HG02943 (cell line): ENCODE measurements around the gene ARPC1B.
"Not testable (repeated sequence)": the region's sequence is repeated elsewhere in the genome, so short reads cannot be mapped to it uniquely, and the experiment has no call there.

Source experiments
- ATAC-seq: cut with Tn5 transposase; IDR thresholded peaks from one replicate; pipeline ENCODE4 v1.9.1; 2021; ENCODE audit warnings: mild to moderate bottlenecking, low read depth, moderate library complexity; ENCODE audit not compliant: unreplicated experiment

Gene ARPC1B

DNA sequence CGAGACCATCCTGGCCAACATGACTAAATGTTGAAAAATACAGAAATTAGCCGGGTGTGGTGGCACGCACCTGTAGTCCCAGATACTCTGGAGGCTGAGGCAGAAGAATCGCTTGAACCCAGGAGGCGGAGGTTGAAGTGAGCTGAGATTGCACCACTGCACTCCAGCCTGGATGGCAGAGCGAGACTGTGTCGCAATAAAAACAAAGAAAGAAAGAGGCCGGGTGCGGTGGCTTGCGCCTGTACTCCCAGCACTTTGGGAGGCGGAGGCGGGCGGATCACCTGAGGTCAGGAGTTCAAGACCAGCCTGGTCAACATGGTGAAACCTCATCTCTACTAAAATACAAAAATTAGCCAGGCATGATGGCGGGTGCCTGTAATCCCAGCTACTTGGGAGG is 12.7 kb downstream of the ARPC1B start:
- not testable (repeated sequence) for ATAC-seq

DNA sequence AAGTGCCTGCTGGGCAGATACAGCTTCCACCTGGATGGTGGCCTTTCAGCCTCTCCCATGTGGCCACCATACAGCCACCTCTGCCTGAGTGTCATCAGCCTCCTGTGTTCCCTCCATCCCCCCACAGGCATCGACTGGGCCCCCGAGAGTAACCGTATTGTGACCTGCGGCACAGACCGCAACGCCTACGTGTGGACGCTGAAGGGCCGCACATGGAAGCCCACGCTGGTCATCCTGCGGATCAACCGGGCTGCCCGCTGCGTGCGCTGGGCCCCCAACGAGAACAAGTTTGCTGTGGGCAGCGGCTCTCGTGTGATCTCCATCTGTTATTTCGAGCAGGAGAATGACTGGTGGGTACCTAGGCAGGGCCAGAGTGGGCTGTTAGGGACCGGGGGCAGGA is 13.4 kb downstream of the ARPC1B start:
- ATAC-seq, result no peak

DNA sequence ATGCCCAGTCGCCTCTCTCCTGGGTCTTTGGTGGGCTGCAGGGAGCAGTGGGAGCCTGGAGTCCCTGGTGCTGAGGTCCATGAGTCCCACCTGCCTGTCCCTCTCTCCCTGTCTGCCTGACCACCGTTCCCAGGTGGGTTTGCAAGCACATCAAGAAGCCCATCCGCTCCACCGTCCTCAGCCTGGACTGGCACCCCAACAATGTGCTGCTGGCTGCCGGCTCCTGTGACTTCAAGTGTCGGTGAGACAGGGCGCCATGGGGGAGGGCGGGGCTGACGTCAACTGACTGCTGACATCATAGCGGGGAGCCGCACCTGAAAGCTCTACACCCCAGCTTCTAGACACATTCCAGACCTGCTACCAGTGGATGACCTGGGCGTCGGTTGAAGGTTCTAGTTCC is 15.2 kb downstream of the ARPC1B start:
- no peak for ATAC-seq

DNA sequence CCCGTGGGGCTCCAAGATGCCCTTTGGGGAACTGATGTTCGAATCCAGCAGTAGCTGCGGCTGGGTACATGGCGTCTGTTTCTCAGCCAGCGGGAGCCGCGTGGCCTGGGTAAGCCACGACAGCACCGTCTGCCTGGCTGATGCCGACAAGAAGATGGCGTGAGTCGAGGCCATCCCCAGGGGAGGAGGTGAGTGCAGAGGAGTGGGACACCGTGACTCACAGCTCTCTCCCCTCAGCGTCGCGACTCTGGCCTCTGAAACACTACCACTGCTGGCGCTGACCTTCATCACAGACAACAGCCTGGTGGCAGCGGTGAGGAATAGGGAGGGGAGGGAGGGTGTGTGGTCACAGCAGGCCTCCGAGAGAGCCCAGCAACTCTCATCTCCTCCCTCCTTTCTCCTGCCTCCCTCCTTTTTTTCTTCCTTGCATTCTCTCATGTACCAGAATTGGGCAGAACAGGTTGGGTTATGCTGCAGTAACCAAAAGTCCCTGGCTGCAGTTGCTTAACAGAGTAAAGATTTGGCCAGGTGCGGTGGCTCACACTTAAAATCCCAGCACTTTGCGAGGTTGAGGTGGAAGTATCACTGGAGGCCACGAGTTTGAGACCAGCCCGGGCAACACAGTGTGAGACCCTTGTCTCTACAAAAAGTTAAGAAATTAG is 16.5 kb downstream of the ARPC1B start:
- no peak for ATAC-seq

DNA sequence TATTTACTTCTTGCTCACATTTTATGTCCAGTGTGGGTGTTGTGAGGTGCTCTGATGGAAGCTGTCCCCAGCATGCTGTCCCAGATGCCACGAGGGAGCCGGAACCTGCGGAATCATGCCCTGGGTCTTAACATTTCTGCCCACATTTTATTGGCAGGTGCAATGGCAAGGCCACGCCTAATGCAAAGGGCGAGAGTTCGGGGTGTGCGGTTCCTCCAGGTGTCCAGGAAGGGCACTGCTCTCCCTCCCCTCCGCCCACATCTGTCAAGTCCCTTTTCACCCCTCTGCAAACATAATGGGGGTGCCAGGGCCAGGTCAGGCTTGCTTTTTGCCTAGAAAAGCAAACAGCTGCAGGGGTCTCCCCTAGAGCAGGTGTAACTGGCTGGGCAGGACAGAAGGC is 17.5 kb downstream of the ARPC1B start:
- no peak for ATAC-seq

DNA sequence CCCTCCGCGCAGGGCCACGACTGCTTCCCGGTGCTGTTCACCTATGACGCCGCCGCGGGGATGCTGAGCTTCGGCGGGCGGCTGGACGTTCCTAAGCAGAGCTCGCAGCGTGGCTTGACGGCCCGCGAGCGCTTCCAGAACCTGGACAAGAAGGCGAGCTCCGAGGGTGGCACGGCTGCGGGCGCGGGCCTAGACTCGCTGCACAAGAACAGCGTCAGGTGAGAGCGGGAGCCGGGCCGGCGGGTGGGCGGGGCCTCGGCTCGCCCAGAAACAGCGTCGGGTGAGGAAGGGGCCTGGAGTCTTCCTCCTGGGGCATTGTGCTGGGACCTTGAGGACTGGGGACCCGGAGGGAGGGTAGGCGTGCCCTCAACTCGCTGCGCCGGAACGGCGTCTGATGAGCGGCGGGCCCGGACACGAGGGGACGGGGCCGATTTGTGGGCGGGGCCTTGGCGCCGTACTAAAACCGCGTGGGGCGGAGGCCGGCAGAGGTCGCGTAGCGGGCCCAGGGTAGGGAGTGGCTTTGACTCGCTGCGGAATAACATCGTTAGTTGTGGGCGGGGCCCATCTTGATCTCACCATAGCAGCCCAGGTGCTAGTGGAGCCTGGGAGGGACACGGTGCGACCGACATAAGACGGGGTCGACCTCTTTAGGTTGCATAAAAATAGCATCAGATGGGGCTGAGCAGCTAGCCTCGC is 18.3 kb downstream of the ARPC1B start:
- ATAC-seq, result no peak

DNA sequence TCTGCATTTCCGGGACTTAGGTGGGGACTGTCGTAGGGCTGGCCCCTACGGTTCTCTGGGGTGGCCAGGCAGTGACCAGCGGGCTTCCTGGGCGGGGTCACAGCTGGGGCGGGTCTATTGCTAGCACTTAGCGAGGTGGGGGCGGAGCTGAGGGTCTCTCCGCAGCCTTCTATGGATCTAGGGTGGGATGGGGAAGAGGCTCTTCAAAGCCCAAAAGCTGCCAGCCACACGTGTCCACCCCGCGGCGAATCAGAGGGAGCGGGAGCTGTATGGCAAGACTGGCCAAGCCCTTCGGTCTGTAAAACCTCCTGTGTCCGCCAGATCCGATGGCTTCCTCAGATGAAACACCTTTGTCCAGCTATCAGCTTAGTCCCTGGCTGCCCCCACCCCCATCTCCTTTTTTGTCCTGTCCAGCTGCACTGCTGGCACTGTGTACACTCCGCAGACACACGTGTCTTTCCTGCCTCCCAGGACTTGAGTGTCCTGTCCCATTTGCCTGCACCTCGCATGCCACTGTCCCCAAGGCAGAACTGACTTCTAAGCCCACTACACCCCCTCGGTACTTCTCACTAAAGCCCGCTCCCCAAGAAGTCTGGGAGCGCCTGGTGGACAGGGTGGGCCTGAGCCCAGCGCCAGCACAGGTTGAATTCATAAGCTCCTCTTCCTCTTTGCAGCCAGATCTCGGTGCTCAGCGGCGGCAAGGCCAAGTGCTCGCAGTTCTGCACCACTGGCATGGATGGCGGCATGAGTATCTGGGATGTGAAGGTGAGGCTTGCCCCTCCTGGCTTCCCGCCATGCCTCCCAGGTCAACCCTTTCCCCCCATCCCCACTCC is 19.0 kb downstream of the ARPC1B start:
- ATAC-seq, result no peak

DNA sequence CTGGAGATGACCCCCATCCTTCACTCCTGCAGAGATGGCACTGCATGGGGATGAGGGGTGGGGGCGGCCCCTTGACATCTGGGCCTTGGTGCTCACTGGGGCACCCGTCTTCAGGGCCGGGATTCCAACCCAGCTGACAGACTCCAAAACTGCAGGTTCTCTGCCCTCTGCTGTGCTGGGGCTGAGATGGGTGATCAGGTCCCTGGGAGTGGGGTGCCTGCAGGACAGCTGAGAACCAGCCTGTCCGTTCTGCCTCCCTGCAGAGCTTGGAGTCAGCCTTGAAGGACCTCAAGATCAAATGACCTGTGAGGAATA is 19.6 kb downstream of the ARPC1B start:
- ATAC-seq, result no peak

DNA sequence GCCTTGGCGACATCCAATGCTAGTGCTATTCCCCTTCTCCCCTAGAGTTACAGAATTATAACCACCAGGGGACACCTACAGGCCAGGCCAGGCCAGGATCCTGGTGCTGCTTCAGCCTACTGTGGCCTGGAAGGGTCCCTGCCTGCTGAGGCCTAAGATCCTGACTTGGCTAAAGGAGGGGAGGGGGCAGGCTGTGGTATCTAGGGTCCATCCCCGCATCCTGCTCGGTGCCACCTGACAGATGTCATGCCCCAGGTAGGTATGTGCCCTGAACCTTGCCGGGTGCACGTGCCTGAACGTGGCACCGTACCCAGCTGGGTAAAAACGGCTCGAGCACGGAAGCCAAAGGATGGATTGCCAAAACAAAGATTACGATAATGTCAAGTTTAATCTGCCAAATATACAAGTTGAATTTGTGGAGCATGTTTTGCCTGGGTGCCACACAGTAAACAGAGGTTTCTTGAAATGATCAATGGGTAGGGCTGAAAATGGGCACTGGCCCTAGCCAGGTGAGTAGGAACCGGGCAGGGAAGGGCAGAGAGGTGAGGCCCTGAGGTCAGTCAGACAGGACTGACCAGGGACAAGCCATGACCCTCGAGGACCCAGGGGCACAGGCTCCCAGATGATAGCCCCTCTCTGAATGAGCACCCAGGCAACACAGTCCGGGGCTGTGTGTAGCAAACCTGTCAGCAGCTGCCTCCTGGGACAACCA is 21.2 kb downstream of the ARPC1B start:
- no peak for ATAC-seq

DNA sequence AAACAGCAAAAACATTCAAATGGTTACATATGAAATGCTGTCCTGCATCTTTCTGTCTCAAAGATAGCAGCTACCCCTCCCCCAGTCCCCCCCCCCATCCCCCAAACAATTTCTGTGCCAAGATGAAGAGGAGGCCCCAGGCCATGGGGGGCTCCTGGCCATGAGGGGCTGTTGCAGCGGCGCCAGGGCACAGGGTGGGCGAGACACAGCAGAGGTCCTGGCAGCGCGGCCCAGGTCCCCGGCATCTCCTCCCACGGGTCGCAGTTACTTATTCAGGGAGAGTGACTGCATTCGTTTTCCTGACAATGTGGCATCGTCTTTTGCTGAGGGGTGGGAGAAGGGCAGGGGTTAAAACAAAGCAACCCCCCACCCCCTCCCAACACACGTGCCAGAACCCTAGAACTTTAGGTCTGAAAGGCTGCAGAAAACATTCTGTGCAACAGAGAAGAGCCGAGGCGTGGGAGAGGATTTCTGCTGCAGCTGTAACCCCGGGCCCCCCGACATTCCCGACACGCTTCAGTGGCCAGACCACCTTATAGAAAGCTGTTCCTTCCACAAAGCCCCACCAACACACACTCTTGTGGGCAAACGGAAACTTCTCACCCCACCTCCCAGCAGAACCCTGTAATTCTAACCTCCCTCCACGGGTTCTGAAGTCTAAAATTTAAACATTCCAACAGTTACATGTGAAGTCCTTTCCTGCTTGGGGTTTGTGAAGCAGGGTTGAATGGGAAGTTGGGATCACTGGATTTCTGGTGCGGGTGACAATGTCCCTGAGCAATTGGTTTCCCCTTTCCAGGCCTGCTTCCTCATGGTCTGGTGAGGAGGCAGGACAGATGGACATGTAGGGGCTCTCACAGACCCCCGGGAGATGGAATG is 22.1 kb downstream of the ARPC1B start:
- ATAC-seq, result no peak

DNA sequence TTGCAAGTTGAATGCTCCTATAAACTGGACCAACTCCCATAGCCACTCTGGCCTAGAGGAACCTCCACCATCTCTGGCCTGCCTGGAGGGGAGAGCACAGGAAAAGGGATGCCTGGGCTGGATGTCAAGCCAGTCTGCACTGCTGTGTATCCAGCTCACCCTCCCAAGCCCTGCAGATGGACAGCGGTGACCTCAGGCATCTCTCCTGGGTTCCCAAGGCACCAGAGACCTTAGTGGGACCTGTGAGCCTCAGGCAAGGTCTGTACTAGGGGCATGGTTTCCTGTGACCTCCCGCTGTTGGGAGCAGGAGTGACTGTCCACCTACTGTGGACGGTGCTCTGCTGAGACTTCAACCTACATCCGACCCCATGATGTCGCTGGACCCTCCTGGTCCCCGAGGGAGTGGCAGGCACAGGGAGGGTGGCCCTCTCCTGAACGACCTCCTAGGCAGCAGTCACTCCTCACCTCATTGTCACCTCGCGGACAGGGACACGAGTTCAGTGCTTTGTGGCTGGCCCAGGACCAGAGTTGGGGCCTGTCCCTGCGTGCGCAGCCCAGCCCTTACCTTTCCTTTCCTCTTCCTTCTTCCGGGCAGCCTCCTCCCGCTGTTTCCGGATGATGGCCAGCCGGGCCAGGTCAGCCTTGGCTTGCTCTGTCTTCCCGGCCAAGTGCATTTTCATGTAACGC is 22.9 kb downstream of the ARPC1B start:
- no peak for ATAC-seq

DNA sequence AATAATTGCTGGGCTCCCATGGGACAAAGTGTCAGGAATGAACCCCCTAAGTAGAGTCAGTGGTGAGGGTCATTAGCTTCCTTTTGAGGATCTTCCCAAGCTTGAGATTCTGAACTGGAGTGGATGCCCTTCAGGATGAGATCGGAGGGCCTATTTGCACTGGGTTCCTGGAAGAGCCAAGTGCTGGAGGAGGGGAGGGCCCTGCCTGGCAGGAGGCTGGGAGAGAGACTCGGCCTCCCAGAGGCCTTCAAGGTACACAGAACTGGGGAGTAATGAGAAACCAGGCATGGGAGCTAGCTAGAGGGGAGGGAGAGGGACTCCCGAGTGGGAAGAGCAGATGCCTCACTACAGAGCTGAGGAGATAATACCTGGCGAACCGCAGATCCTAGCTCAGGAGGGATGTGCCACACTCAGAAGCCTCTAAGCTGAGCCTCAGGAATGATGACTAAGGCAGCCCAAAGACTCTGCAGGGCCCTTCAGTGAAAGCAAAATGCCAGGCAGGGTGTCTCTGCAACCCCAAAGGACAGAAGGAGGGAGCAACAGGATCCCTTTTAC is 24.4 kb downstream of the ARPC1B start:
- no peak for ATAC-seq

DNA sequence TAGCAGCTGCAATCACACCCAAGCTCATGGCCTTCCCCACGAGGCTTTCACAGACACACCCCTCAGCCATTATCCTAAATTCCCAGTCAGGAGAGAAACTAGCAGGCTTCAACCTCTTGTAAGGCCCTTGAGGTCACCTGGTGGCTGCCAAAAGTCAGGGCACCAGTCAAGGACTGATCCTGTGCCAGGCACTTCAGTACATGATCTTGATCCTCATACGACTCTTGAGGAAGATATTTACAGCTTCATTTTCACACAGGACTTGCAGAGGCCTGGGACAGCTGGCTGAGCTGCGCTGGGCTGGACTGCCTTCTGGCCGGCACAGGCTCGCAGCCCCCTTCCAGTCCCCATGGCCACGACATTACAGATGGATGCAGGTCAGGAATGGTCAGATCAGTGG is 25.1 kb downstream of the ARPC1B start:
- no peak for ATAC-seq

DNA sequence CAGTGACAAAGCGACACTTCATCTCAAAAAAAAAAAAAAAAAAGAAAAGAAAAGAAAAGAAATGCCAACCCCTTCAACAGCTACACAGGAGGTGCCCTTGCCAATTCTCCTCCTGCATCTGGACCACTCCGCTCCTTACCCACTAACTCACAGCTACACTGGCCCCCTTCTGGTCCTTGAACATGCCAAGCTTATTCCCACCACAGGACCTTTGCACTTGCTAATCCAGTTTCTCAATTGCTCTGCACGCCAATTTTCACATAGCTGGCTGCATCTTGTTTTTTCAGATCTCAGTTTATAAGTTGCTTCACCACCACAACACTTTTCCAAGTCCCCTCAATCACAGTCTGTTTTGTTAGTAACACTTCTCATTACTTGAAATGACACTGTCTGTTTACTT is 28.3 kb downstream of the ARPC1B start:
- no peak for ATAC-seq

DNA sequence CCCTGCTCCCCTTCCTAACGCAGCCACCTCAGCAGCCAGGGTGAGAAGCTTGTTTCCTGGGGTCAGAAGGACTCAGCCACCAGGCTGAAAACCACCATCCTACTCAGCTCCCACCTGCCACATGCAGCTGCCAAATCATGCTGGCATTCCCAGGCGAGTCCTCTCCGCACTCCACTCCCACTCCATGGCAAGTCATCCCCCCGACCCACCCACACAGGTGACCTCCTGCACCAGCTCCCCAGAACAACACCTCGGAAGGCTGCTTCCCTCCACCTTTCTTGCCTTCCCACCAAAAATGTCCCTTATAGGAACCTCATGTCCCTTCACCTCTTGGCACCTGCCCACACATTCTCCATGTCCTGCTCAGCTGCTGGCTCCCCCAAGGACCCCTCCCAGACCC is 29.2 kb downstream of the ARPC1B start:
- no peak for ATAC-seq

DNA sequence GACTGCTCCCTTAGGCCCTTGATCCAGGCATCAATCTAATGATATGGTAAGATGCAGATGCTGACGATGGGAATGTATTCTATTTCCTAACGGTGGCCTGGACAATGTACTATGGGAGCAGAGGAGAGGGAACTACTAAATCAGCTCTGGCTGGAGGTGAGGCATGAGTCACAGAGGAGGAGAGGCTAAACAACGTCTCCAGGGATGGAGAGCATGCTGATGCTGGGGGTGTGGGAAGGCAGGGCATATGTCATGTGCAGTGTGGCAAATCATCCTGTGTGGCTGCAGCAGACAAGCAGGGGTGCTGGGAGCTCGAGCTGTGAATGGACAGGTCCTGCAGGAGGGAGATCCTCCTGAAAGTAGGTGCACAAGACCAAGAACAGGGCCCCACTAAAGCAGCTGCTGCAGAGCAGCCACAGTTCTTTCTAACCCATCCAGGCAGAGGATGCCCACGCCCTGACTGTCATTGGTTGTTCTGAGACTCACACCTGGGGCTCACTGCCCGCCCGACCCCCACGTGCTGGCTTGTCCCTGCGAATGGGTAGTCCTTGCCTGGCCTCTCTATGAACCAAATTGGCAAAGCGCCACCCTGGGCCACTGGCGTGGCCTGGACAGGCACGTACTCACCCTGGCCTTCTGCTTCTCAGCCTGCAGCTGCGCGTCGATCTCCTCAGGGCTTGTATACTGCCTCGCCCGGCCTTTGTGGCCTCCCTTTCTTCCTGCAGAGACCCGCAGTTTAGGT is 29.9 kb downstream of the ARPC1B start:
- no peak for ATAC-seq

DNA sequence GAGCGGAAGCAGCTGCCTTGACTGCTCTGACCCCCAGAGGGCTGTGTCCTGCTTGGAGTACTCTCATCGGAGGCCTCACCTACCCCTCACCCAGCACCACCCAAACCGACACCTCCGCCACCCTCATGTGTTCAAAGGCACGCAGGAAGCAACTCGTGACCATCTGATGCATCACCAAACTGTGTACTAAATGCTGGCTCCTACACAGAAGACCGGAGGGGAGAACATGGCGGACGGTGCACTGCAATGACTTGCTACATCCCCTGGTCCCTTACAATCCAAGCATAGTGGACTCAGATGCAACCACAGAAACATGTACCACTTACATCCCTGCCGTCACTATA is 30.4 kb downstream of the ARPC1B start:
- ATAC-seq, result no peak

DNA sequence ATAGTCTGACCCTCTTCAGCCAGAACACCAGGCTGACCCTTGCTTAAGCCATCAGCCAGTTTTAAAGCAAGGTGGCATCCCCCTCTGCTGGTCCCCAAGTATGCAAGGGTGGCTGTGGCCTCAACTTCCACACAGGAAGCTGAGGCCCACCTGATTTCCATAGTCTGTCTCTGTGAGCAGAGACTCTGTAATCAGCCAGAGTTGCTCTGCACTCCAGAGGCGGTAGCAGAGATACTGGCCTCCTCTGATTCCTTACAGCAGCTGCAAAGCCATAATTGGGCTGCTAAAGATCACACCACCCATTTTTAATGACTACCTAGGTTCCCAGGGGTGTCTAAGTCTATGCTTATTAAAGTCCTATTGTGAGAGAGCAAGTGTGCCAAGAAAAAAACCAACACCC is 32.0 kb downstream of the ARPC1B start:
- ATAC-seq, result no peak

DNA sequence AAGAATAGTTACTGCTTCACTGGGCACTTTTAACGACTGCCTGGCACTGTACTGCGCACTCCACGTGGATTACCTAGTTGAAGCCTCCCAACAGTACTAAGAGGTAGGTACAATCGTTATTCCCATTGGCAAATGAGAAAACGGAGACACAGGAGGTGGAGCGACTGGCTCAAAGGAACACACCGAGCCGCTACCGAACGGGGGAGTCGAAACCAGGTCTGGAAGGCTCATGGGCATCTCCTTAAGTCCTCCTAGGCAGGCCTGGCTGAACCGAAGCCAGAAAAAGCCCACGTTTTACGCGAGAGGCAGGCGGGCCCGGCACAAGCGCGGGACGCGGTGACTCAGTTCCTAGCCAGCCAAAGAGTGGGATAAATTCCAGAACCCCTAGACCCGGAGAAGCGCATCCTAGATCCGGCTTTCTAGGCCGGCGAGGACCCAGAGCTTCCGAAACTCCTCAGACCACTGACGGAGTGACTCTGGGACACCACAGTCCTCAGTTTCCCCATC is 33.4 kb downstream of the ARPC1B start:
- ATAC-seq, result peak; percentile 1
